ENCODE data around the gene PSENEN.

DNA sequence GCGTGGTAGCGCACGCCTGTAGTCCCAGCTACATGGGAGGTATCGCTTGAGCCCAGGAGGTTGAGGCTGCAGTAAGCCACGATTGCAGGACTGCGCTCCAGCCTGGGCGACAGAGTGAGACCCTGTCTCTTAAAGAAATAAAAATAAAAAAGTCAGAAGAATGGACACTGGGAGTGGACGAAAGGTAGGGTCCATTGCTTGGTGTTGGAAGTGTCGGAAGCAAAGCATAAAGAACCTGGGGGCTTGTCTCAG is 29.5 kb downstream of the PSENEN start:
- TF ChIP-seq POLR2AphosphoS5 (IDR thresholded peaks at IDR 0.05; ENCODE audit: low read depth, low read length) (no peak), POLR2A (IDR thresholded peaks at IDR 0.05; ENCODE audit: low read depth, low read length) (no peak), SPI1 (IDR thresholded peaks at IDR 0.05; ENCODE audit: low read depth, low read length) (no peak)
